Stimulated activated CD4-positive, alpha-beta T cell treated with anti-CD3 and anti-CD28 coated beads, Interleukin-12 subunit alpha, Interleukin-12 subunit beta, amount 100 ng/mL, for 24 hours (primary cell): ENCODE data around the gene ADAMTS4.
A peak's percentile ranks its signal among the peaks of the same experiment; 100 is the strongest.

Source experiments
- DNase-seq, 2 experiments: peaks; one replicate each; pipeline ENCODE4 v3.0.0-alpha.2; 2020; ENCODE audit warnings: low read depth in 2 of 2

Gene ADAMTS4

GRCh38 chr1:161153682-161154337 is 45.0 kb downstream of the ADAMTS4 start, which contains the start of gene UFC1:
Gene UFC1, plus strand, starts transcription at chr1:161153978. Its CDS starts 20 bp downstream, at chr1:161153998.
- DNase-seq = peak; percentile 60 to 69

DNA sequence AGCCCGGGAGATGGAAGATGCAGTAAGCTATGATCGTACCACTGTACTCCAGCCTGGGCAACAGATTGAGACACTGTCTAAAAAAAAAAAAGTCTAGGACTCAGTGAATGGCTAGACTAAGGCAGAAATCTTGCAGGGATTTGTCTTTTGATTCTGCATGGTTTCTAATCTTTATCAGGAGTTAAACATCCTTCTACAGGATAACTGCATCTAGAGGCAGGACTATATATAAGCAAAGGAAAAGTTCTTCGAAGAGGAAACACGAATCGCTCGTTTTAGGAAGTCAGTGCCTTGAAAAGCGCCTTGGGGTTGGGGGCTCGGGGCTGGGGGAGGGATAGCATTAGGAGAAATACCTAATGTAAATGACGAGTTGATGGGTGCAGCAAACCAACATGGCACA is 45.7 kb downstream of the ADAMTS4 start:
- DNase-seq = no peak

DNA sequence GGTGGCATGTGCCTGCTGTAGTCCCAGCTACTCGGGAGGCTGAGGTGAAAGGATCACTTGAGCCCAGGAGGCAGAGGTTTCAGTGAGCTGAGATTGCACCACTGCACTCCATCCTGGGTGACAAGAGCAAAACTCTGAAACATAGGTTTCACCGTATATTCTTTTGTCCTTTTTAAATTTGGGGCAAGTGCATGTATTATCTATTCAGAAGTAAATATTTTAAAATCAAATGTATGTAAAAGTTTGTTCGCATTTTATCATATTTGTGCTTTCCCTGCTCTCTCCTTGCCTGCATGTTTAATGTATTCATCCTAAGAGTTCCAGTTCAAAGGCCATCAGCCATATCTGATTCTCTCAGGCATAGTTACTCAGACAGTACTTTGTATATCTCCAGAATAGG is 53.0 kb downstream of the ADAMTS4 start:
- no peak for DNase-seq

- DNase-seq = no peak
Observed at GRCh38 chr1:161140755-161141400, 58.0 kb downstream of the ADAMTS4 start.

GRCh38 chr1:161139766-161140165 is 59.1 kb downstream of the ADAMTS4 start:
- no peak for DNase-seq

- DNase-seq = no peak
Observed at GRCh38 chr1:161138431-161138830, 60.4 kb downstream of the ADAMTS4 start.

- DNase-seq = no peak
Observed at GRCh38 chr1:161137881-161138280, 61.0 kb downstream of the ADAMTS4 start.
